K562 (cell line): ENCODE measurements around the gene DOP1A. TPM values are rescaled to one million over a fixed set of nuclear protein-coding genes. Genes with fewer than 3 reads are reported as not detected.
A peak's percentile ranks its signal among the peaks of the same experiment; 100 is the strongest.

Experiments
- BACH1 ChIP-seq: fragments of 200-800 bp; sonication (Bioruptor generic); IDR thresholded peaks from 2 replicates; pipeline ENCODE4 v1.6.1; 2016; ENCODE audit warnings: missing genetic modification characterization, missing compliant biosample characterization
- BRCA1 ChIP-seq, 2 experiments: fragments of 450-650 bp in 1 of 2; sonication (generic) in 1 of 2; formaldehyde crosslinking in 1 of 2; IDR thresholded peaks; 2 replicates each; pipeline versions ENCODE4 v1.5.0 to v1.6.1; 2017 to 2020; ENCODE audit warnings: mild to moderate bottlenecking in 1 of 2, missing genetic modification reagents in 1 of 2
- CC2D1A ChIP-seq: fragments of 450-650 bp; IDR thresholded peaks from 2 replicates; pipeline ENCODE4 v1.6.1; 2017; ENCODE audit warnings: mild to moderate bottlenecking
- CXXC5 ChIP-seq: fragments of 250-450 bp; sonication (Bioruptor Pico); IDR thresholded peaks from 2 replicates; pipeline ENCODE4 v1.8.0; 2022; ENCODE audit warnings: inconsistent platforms, mild to moderate bottlenecking, moderate library complexity
- DACH1 ChIP-seq: fragments of 450-650 bp; IDR thresholded peaks from 2 replicates; pipeline ENCODE4 v1.6.1; 2018; ENCODE audit not compliant: partially characterized antibody
- EHMT2 ChIP-seq: fragments of 450-650 bp; IDR thresholded peaks from 2 replicates; pipeline ENCODE4 v1.6.1; 2018; ENCODE audit warnings: antibody characterized with exemption
- FOXA3 ChIP-seq, 2 experiments: fragments of 450-650 bp in 1 of 2; sonication (generic) in 1 of 2; formaldehyde crosslinking; IDR thresholded peaks in 1 of 2; conservative IDR thresholded peaks in 1 of 2; 2 replicates each; pipeline versions ENCODE4 v1.4.0 to v1.8.0; 2020 to 2022; ENCODE audit warnings: mild to moderate bottlenecking in 2 of 2, missing genetic modification reagents in 1 of 2
- MEIS2 ChIP-seq: fragments of 450-650 bp; IDR thresholded peaks from 2 replicates; pipeline ENCODE4 v1.6.1; 2014; ENCODE audit warnings: mild to moderate bottlenecking; ENCODE audit not compliant: partially characterized antibody
- NBN ChIP-seq: fragments of 450-650 bp; IDR thresholded peaks from 2 replicates; pipeline ENCODE4 v1.6.1; 2016; ENCODE audit warnings: low read depth, mild to moderate bottlenecking
- NCOA1 ChIP-seq: fragments of 450-650 bp; IDR thresholded peaks from 2 replicates; pipeline ENCODE4 v1.6.1; 2016; ENCODE audit warnings: low read depth
- PCBP1 ChIP-seq: fragments of 200-400 bp; formaldehyde crosslinking; IDR thresholded peaks from 2 replicates; pipeline ENCODE4 v1.6.1; 2018; ENCODE audit warnings: mild to moderate bottlenecking, low read depth, low read length; ENCODE audit not compliant: poor library complexity, severe bottlenecking
- POLR2AphosphoS5 ChIP-seq: IDR thresholded peaks from 2 replicates; pipeline ENCODE4 v1.6.1; 2011; ENCODE audit warnings: mild to moderate bottlenecking, low read depth, low read length, moderate library complexity; ENCODE audit not compliant: control insufficient read depth, insufficient read depth
- RAD51 ChIP-seq: fragments of 450-650 bp; IDR thresholded peaks from 2 replicates; pipeline ENCODE4 v1.7.1; 2016; ENCODE audit warnings: low read depth, mild to moderate bottlenecking, borderline replicate concordance
- SRSF9 ChIP-seq: fragments of 200-400 bp; formaldehyde crosslinking; IDR thresholded peaks from 2 replicates; pipeline ENCODE4 v1.6.1; 2017; ENCODE audit warnings: low read depth, low read length, borderline replicate concordance
- ZNF436 ChIP-seq: fragments of 250-450, 450-650 bp; sonication (Bioruptor Pico); formaldehyde crosslinking; IDR thresholded peaks from 2 replicates; pipeline ENCODE4 v1.7.0; 2020; ENCODE audit warnings: mild to moderate bottlenecking
- polyA plus RNA-seq, 8 experiments: library from polyadenylated mRNA; depleted of rRNA in 4 of 8; stranded (reverse) in 5 of 8; unstranded in 3 of 8; fragments of >200 nt; fragmentation: Nextera tagmentation in 2 of 8; fragmentation: Illumina TruSeq in 1 of 8; extraction: Ambion mirVana in 2 of 8; extraction: Trizol in 1 of 8; gene quantifications; 2 replicates each; pipeline versions ENCODE4 v1.2.1 to v1.2.3, GENCODE V29; 2011 to 2014; ENCODE audit warnings: inconsistent platforms in 1 of 8, missing spikeins in 1 of 8
- total RNA-seq, 7 experiments: library from RNA; depleted of rRNA in 6 of 7; stranded (reverse); fragments of >200 nt in 6 of 7; fragmentation: Illumina TruSeq in 2 of 7; extraction: Trizol in 2 of 7; gene quantifications; 2 replicates each; pipeline versions ENCODE4 v1.2.1 to v1.2.3, GENCODE V29; 2011 to 2021; ENCODE audit warnings: low replicate concordance in 1 of 7
- TF ChIP-seq, protein P1 (sequence below): sonication (generic); formaldehyde crosslinking; IDR thresholded peaks from 2 replicates; pipeline ENCODE4 v1.8.0; 2022; ENCODE audit warnings: missing genetic modification reagents, mild to moderate bottlenecking, moderate library complexity, borderline replicate concordance
- TF ChIP-seq, protein P2 (sequence below), 2 experiments: fragments of 250-450 bp in 1 of 2; fragments of 450-650 bp in 1 of 2; sonication (Bioruptor Pico) in 1 of 2; IDR thresholded peaks; 2 replicates each; pipeline versions ENCODE4 v1.6.1 to v1.8.0; 2016 to 2021; ENCODE audit warnings: mild to moderate bottlenecking in 2 of 2, moderate library complexity in 2 of 2, missing compliant biosample characterization in 1 of 2, missing genetic modification characterization in 1 of 2
- TF ChIP-seq, protein P3 (sequence below), 2 experiments: fragments of 450-650 bp; conservative IDR thresholded peaks; 2 replicates each; pipeline ENCODE4 v1.6.1; 2017; ENCODE audit warnings: mild to moderate bottlenecking in 2 of 2, moderate library complexity in 2 of 2
- TF ChIP-seq, protein P4 (sequence below): fragments of 450-650 bp; IDR thresholded peaks from 2 replicates; pipeline ENCODE4 v1.6.1; 2016; ENCODE audit warnings: borderline replicate concordance
- TF ChIP-seq, protein P5 (sequence below): fragments of 250-450 bp; sonication (Bioruptor Pico); IDR thresholded peaks from 2 replicates; pipeline ENCODE4 v1.8.0; 2021; ENCODE audit warnings: moderate library complexity, mild to moderate bottlenecking, inconsistent platforms

The DOP1A gene
- total and polyA plus RNA-seq, 9 of the 15 experiments (the other 6 are each of a cell fraction or from before 2014, with no cell fraction given) = 0.75 to 10.5 (median 4.4) TPM

DNA sequence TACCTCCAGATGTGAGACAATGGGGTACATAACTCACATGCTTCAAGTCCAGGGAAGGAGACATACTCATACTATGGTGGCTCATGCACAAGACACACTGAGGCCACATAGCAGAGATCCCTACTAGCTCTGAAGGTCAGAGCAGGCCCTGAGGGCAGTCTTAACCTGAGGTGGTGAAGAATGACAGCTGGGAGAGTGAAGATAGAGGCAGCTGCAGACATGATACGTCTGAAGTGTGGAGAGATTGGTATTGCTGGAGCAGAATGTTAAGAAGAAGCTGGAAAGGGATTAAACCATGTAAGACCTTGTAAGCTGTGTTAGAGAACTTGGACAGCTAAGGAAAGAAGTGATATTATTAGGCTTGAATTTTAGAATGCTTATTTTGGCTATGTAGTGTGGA, 92.7 kb downstream of the DOP1A start (continued):
- TF ChIP-seq, protein P1, sequence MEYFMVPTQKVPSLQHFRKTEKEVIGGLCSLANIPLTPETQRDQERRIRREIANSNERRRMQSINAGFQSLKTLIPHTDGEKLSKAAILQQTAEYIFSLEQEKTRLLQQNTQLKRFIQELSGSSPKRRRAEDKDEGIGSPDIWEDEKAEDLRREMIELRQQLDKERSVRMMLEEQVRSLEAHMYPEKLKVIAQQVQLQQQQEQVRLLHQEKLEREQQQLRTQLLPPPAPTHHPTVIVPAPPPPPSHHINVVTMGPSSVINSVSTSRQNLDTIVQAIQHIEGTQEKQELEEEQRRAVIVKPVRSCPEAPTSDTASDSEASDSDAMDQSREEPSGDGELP (CRISPR knock-in tag) = peak; percentile 44; the same call in 1 of the 2 replicates
- TF ChIP-seq SRSF9 = no peak
- TF ChIP-seq BACH1 (tag) = no peak
- TF ChIP-seq, protein P2, sequence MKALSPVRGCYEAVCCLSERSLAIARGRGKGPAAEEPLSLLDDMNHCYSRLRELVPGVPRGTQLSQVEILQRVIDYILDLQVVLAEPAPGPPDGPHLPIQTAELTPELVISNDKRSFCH (CRISPR knock-in tag; IDR thresholded peaks at IDR 0.05) = no peak
- TF ChIP-seq, protein P2 (tag; IDR thresholded peaks at IDR 0.05) = peak; percentile 75
- peak; percentile 92 for TF ChIP-seq POLR2AphosphoS5
- TF ChIP-seq EHMT2 = peak; percentile 64
- TF ChIP-seq CXXC5 (CRISPR knock-in tag) = peak; percentile 50; the same call in 1 of the 2 replicates
- TF ChIP-seq, protein P3, sequence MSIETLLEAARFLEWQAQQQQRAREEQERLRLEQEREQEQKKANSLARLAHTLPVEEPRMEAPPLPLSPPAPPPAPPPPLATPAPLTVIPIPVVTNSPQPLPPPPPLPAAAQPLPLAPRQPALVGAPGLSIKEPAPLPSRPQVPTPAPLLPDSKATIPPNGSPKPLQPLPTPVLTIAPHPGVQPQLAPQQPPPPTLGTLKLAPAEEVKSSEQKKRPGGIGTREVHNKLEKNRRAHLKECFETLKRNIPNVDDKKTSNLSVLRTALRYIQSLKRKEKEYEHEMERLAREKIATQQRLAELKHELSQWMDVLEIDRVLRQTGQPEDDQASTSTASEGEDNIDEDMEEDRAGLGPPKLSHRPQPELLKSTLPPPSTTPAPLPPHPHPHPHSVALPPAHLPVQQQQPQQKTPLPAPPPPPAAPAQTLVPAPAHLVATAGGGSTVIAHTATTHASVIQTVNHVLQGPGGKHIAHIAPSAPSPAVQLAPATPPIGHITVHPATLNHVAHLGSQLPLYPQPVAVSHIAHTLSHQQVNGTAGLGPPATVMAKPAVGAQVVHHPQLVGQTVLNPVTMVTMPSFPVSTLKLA (conservative IDR thresholded peaks at IDR 0.05) = no peak
- no peak; the same call in 1 of the 2 replicates for TF ChIP-seq RAD51
- TF ChIP-seq FOXA3 (CRISPR knock-in tag; conservative IDR thresholded peaks at IDR 0.05 in 1 of 2, IDR thresholded peaks at IDR 0.05 in 1 of 2) = no peak
- TF ChIP-seq, protein P4, sequence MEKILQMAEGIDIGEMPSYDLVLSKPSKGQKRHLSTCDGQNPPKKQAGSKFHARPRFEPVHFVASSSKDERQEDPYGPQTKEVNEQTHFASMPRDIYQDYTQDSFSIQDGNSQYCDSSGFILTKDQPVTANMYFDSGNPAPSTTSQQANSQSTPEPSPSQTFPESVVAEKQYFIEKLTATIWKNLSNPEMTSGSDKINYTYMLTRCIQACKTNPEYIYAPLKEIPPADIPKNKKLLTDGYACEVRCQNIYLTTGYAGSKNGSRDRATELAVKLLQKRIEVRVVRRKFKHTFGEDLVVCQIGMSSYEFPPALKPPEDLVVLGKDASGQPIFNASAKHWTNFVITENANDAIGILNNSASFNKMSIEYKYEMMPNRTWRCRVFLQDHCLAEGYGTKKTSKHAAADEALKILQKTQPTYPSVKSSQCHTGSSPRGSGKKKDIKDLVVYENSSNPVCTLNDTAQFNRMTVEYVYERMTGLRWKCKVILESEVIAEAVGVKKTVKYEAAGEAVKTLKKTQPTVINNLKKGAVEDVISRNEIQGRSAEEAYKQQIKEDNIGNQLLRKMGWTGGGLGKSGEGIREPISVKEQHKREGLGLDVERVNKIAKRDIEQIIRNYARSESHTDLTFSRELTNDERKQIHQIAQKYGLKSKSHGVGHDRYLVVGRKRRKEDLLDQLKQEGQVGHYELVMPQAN = no peak
- TF ChIP-seq PCBP1 = no peak
- TF ChIP-seq, protein P5, sequence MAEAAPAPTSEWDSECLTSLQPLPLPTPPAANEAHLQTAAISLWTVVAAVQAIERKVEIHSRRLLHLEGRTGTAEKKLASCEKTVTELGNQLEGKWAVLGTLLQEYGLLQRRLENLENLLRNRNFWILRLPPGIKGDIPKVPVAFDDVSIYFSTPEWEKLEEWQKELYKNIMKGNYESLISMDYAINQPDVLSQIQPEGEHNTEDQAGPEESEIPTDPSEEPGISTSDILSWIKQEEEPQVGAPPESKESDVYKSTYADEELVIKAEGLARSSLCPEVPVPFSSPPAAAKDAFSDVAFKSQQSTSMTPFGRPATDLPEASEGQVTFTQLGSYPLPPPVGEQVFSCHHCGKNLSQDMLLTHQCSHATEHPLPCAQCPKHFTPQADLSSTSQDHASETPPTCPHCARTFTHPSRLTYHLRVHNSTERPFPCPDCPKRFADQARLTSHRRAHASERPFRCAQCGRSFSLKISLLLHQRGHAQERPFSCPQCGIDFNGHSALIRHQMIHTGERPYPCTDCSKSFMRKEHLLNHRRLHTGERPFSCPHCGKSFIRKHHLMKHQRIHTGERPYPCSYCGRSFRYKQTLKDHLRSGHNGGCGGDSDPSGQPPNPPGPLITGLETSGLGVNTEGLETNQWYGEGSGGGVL = no peak
- TF ChIP-seq BRCA1 (IDR thresholded peaks at IDR 0.05) = no peak
- no peak for TF ChIP-seq BRCA1 (CRISPR knock-in tag; IDR thresholded peaks at IDR 0.05)
- TF ChIP-seq DACH1 = peak; percentile 43
- TF ChIP-seq NBN = peak; percentile 44; the same call in 1 of the 2 replicates
- no peak for TF ChIP-seq ZNF436 (CRISPR knock-in tag)
- TF ChIP-seq CC2D1A = peak; percentile 85; the same call in 1 of the 2 replicates
- TF ChIP-seq NCOA1 = peak; percentile 67; the same call in 1 of the 2 replicates
- peak; percentile 93 for TF ChIP-seq MEIS2
